Fibroblast of skin of back (primary cell): ENCODE data around the gene GTPBP4.
"Not testable (repeated sequence)": the region's sequence is repeated elsewhere in the genome, so short reads cannot be mapped to it uniquely, and the experiment has no call there.

Experiments used
- DNase-seq: peaks from one replicate; pipeline ENCODE4 v3.0.0-alpha.2; 2013

The GTPBP4 gene

DNA sequence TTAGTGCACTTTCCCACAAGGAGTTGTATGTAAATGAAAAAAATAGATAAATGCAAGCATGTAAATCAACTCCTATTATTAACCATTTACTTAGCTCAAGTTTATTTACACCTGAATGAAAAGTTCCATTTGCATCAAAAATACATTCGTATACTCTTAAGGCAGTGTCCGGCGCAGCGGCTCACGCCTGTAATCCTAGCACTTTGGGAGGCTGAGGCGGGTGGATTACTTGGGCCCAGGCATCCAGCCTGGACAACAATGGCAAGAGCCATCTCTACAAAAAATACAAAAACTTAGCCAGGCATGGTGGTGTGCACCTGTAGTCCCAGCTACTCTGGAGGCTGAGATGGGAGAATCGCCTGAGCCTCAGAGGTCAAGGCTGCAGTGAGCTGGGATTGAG lies 41.6 kb downstream of the GTPBP4 start:
- no peak for DNase-seq

DNA sequence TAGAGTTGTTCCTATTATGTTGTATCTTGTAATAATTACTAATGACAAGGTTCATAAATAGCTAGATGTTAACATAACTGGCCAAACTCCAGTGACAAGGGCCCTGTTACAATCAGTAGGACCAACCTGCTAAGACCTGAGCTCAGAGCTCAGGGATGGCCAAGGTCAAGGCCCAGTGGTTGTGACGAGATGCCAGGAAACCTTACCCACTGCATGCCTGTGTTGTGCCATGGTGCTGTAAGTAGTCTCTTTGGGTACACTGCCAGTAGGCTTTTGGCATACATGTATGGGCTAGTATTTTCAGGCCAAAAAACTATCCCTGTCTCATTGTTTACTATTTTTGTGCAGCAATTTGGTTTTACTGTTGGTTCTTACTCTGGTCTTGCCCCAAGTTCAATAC lies 45.4 kb downstream of the GTPBP4 start:
- DNase-seq = no peak

DNA sequence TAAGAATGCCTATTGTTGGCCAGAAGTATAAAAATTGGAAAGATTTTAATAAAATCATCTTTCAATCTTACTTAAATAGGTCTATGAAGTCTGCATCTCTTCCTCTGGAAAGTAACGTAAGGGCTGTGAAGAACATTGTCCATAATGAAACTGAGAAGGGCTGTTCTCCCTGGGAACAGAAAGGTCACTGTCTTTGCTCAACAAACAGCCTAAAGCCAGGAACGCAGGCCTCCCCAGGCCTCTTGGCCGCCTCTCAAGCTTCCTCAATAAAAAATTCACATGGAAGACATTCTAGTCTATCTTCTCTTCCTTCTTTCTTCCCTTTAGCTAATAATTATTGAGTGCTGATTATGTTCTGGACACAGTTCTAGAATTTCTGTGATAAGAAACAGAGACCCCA lies 46.5 kb downstream of the GTPBP4 start:
- DNase-seq = no peak

DNA sequence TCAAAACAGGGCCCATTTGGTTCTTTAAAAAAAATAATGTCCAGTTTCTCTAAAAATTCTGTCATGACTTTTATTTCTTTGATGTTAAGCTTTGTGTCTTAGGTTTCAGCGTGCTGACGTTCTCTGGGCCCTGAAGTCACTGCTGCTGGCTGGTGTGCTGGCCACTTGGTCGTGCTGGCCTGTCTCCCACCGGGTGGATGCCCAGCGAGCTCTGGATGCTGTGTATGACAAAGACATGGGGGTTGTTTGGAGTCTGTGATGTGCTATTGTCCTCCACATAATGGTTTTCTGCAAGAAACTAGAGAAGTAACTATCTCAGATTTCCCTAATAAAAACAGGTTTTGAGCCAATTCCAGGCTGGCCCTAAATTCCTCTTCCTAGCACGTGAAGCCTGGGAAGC lies 47.0 kb downstream of the GTPBP4 start:
- no peak for DNase-seq

DNA sequence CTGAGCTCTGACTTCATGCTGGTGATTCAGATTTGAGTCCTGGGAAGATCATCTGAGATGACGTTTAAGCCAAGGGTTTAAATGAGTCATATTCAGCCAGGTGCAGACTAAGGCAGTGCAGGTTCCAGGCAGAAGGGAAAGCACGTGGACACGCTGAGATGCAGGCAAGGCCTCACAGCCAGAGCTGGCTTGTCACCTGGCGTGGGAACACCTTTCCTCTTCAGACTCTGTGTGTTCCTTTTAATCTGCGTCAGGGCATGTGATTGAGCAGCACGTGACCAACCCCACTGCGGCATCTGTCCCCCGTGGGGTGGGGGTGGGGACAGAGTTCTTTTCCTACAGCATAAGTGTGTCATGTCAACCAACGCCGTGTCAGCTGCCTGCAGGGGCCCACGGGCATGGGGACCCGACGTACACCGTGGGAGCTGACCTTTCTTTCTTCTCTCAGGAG lies 48.1 kb downstream of the GTPBP4 start:
- no peak for DNase-seq

DNA sequence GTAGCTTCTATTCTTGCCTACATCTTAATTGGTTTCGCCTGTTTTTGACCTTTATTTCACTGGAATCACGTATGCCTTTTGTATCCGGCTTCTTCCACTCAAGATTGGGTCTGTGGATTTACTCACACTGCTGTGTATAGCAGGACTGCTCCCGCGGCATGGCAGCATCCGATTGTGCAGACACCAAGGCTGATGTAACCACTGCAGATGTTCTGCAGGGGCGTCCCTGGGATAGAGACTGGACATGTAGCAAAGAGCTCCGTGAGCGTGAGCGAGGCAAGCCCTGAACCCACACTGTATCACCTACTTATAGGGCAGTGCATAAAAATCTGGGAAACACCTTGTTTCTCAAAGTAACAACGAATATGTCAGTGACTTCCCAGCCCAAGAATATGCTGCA lies 48.9 kb downstream of the GTPBP4 start:
- DNase-seq = no peak

DNA sequence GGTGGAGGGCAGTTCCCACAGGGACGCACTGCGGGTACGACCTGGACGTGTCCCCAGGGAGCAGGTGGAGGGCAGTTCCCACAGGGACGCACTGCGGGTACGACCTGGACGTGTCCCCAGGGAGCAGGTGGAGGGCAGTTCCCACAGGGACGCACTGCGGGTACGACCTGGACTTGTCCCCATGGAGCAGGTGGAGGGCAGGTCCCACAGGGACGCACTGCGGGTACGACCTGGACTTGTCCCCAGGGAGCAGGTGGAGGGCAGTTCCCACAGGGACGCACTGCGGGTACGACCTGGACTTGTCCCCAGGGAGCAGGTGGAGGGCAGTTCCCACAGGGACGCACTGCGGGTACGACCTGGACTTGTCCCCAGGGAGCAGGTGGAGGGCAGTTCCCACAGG lies 50.5 kb downstream of the GTPBP4 start:
- DNase-seq = not testable (repeated sequence)

DNA sequence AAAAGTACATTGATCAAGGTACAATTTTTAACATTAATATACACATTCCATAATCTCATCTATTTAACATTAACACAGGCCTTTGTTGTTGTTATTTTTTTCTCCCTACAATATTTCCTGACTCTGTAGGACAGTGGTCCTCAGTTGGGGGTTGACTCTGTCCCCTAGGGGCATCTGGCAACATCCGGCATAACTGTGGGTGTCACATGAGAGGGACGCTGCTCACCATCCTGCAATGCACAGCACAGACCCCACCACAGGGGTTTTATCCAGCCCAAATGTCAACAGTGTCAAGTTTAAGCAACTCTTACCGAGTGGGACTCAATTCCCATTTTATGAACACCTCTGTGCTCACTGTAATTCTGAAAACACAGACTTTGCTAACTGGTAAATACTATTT lies 51.9 kb downstream of the GTPBP4 start:
- DNase-seq = no peak

DNA sequence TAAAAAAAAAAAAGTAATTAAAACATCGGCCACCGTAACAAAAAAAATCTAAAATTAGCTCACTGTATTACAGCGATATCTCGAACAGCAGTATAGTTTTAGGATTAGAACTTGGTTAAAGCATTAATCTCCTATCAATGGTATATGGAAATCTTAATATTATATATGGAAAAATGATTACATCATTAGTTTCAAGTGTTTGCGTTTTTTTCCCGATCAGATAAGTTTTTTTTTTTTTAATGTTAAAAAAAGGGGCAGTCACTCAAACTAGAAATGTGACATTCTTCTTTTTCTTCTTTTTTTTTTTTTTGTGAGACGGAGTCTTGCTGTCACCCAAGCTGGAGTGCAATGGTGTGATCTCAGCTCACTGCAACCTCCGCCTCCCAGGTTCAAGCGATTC lies 53.3 kb downstream of the GTPBP4 start:
- DNase-seq = no peak

DNA sequence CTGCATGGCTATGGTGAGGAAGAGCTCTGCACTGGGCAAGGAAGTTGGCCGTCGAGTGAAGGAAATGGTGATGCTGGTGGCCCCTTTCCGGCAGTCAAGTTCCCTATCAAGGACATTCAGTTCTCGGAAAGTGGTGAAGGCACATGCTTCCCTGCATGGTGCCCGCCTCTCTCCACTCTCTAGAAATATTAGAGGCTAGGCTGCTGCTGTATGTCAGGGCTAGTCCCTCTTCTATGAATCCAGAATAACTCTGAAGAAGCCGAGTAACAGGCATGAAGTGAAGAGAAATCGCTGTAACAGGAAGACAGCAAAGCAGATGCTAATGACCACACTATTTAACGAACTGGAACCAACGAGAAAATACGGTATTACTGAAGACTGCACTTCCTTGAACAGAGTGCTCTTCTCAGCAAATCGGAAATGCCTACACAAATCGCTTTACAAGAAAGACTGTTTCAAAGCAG lies 55.3 kb downstream of the GTPBP4 start:
- DNase-seq = no peak

DNA sequence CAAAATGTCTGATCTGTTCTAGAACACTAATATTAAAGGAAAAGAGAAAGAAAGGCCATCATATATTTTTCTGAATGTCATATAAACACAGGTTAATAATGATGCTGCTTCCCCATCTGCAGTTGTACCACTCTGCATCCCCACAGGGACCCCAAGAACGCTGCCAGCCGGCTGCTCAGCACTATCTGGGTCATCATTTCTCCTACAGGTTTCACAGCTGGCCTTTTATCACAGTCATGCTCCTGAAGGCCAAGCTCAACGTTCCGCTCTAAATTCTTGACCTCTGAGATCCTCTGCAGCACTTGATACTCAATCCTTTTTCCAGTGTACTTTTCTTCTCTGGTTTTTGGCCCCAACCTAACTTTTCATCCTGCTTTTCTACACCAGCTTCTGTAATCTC lies 55.9 kb downstream of the GTPBP4 start:
- no peak for DNase-seq

DNA sequence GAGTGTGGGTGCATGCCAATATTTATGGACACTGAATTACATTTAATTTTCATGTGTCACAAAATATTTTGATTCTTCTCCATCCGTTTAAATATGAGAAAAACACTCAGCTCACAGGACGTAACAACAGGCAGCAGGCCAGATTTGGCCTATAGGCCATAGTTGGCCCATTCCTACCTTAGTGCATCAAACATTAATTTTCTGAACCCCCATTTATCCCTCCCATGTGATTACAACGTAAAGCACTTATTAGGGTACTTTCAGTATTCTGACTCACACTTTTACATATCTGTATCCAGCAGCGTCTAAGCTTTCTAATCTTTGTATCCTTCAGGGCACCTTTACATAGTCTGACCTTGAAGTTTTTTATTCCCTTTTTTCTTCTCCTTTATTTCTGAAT lies 56.7 kb downstream of the GTPBP4 start:
- DNase-seq = no peak

DNA sequence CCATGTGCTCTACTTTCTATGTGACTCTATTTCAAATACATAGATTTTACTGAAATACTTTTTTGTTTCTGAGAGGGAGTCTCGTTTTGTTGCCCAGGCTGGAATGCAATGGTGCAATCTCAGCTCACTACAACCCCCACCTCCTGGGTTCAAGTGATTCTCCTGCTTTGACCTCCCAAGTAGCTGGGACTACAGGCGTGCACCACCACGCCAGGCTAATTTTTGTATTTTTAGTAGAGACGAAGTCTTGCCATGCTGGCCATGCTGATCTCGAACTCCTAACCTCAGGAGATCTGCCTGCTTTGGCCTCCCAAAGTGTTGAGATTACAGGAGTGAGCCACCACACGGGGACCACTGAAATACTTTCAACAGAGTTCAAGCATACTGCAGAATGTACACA lies 57.2 kb downstream of the GTPBP4 start:
- no peak for DNase-seq

DNA sequence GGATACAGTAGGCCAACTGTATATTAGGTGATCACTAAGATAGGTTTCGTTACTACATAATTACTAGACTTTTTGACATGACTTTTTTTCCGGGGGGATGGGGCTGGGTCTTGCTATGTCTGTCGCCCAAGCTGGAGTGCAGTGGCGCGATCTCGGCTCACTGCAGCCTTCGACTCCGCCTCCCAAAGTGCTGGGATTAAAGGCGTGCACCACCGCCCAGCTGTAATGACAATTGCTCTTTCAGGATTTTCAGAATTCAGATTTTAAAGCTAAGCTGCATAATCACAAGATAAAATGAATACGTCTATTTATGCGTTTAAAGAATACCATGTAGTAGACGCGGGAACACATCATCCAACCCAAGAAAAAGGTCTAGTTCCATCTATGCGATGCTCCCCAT lies 59.7 kb downstream of the GTPBP4 start:
- peak; percentile 24 for DNase-seq

DNA sequence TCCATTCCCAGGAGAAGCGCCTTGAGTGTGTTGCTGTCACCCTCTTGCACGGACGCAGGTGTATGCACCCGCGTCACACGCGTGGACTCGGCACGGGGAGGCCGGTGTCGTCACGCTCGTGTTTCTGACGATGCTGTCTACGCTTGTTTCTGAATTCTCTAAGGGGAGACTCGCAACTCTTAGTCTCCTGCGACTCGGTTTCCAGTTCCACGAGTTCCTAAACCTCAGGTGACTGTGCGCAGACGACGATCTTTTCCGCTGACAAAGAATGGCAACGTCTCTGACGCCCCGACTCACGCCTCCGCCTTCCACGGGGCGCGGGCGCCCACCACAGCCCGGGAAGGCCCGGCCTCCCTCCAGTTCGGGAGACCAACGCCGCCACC lies 60.1 kb downstream of the GTPBP4 start:
- DNase-seq = no peak

DNA sequence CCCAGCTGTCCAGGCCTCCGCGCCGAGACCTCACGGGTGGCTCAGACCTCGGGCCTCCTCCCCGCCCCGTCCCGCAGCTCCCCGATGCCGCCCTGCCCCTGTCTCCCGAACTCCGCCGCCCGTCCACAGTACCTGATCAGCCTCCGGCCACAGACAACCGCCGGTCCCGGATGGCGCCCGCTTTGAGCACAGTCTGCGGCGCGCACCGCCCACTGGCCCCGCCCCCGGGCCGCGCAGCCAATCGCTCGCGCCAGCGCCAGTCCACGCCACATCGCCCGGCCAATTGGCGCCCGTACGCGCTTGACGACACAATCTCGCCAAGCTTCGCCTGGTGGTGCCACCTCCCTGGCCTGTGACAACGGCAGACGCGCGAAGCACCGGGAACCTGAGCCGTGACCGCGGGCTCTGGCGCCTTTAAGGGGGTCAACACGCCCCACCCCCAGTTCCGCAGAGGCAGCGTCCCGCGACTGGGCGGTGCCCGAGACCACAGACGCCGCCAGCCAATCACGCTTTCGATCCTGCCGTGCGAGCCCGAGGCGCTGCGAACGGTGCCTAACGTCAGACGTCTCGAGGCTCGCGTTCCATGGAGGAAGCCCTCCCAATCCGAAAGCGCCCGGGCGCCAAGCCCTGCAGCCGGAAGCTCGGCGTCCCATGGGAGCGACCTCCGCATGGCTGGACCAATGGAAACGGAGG lies 60.6 kb downstream of the GTPBP4 start, which contains the start of gene IDI1:
IDI1 (minus strand) TSS at position 388 of the 693 bp plus-strand sequence; CDS start at position 272, 116 bp downstream.
- DNase-seq = peak; percentile 99

DNA sequence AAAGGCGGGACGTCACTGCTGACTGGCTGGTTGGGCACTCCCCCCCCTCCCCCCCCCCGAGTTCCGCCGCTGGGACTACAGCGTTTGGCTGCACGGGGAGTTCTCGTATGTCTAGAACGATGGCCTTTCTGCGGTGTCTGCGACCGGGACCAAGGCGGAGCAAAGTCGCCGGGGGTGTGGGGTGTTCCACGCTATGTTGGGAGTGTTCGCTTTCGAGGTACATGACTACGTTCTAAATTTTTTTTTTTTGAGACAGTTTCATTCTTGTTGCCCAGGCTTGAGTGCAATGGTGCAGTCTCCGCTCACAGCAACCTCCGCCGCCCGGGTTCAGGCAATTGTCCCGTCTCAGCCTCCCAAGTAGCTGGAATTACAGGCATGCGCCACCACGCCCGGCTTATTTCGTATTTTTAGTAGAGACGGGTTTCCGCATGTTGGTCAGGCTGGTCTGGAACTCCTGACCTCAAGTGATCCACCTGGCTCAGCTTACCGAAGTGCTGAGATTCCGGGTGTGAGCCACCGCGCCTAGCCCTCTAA lies 61.3 kb downstream of the GTPBP4 start:
- no peak for DNase-seq

DNA sequence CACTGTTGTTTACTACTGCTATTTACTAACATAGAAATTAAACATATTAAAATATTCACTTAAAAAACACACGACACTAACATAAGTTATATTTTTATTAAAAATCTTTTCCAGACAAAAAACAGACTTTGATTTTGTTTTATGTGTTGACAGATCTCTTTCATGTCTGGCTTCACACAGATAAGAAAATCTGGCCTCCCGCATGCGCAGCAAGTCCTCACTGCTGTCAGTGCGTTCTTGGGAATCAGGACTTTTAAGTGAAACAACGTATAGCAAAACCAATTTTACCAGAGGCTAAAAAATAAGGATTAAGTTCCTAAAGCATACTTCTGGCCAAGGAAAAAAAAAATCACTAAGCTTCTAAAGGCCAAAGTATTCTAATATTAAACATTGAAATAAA lies 61.9 kb downstream of the GTPBP4 start:
- peak; percentile 20 for DNase-seq

DNA sequence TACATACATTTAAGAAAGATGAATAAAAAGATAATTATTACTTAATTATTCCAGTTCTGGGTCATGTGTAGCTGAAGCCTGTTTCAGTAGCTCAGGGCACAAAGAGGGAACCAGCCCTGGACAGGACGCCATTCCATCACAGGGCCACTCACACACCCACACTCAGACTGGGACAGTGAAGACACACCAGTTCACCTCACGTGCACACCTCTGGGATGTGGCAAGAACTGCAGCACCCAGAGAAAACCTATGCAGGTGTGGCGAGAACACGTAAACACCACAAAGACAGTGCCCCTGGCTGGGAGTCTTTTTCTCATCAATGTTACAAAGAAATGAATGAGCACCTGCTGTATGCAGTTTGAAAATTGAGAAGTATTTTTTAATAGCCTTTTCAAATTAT lies 62.3 kb downstream of the GTPBP4 start:
- DNase-seq = no peak

DNA sequence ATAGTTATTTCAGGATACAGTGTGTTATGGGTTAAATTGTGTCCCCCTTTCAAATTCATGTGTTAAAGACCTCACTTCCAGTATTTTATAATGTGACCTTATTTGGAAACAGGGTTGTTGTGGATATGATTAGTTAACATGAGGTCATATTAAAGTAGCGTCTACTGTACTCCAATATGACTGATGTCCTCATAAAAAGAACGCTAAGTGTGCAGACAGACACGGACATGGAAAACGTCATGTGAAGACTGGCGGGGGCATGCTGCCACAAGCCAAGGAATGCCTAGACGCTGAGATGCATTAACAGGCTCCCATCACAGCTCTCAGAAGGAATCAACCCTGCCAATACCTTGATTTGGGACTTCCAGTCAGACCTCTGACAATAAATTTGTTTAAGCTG lies 66.5 kb downstream of the GTPBP4 start:
- no peak for DNase-seq

DNA sequence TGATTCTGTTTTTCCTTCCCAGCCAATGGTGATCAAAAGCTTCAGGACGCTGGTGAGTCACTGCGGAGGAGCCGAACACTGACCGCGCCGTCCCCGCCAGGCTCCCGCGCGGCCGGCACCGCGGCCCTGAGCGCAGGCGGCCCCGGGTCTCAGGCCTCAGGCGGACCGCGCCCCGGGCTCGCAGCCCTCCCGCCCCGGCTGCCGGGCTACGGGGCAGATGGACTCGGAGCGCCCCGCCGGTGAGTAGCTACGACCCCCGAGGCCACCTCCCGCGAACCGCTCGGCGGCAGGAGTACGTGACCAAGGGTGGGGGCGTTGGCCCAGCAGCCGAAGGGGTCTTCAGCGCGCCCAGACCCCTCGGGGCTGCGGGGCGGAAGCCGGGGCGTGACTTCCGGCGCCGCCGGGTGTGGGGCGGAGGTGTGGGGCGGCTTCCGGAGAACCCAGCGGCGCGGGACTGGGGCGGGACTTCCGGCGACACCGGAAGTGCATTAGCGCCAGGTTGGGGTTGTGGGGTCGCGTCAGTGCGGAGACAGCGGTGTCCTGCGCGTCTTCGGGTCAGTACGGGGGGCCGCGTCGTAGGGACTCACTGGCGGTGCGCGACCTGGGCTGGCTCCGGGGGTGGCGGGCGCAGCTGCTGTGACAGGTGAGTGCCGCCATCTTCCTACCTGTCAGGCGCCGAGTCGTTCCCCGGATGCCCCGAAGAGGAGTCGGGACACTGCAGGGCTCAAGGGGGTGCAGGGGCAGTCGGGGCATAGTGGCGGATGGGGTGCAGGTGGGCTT lies 68.3 kb downstream of the GTPBP4 start, which contains the start of gene WDR37:
WDR37 (plus strand) TSS at position 60 of the 780 bp plus-strand sequence. CDS start 15,771 bp downstream, outside the sequence.
- peak; percentile 86 for DNase-seq

DNA sequence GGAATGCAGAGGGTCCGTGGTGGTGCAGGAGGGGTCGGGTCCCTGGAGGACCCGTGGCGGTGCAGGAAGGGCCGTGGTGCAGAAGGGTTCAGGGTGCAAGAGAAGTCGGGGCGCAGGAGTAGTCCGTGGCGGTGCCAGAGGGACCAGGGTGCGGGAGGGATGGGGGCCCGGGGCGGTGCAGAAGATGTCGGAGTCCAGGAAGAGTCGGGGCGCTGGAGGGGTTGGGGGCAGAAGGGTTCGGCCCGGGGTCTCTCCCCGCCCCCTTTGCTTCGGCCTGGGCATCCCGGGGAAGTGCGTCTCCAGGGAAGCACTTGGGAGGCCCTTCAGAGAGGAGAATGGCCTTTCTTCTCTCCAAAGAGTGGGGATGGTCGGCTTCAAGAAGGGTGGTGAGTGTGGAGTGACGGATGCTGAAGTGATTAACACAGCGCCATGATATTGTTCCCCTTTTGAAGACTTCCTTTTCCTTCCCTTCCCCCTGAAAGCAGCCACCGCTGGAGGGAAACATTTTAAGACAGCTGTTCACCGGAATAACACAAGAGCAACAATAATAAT lies 68.9 kb downstream of the GTPBP4 start:
- DNase-seq = peak; percentile 19

DNA sequence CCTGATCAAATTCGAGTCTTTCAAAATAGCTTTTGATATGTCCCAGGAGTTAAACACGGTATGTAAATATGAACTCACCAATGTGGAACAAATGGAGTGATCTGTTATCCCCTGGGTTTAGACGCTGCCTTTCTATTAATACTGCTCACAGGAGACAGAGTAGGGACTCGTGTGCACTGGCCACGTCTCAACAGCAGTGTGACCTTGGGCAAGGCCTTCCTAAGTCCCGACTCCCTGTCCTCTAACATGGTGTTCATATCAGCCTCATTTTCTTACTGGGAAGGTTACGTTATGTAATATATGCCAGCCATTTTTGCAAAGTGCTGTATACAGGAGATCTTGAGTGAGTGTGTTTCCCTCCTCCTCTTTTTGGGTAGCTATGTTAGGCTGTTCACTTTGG lies 69.8 kb downstream of the GTPBP4 start:
- DNase-seq = no peak
